Keratinocyte (primary cell): ENCODE measurements around the gene NDUFA12.

ENCODE experiments used
- EZH2 ChIP-seq: IDR thresholded peaks from one replicate; pipeline ENCODE4 v1.6.1; 2012; ENCODE audit warnings: inconsistent platforms, mild to moderate bottlenecking, low read length, moderate library complexity
- TF ChIP-seq, protein P1 (sequence below), 3 experiments: IDR thresholded peaks in 1 of 3; conservative IDR thresholded peaks in 1 of 3; optimal IDR thresholded peaks in 1 of 3; 2 replicates in 2 of 3; 3 replicates in 1 of 3; pipeline versions ENCODE3 to v1.5.1; 2011; ENCODE audit warnings: low read length in 3 of 3, mild to moderate bottlenecking in 3 of 3, moderate library complexity in 2 of 3, control low read depth in 1 of 3, inconsistent platforms in 1 of 3; ENCODE audit not compliant: insufficient read depth in 2 of 3; ENCODE audit errors: extremely low read depth in 1 of 3

DNA sequence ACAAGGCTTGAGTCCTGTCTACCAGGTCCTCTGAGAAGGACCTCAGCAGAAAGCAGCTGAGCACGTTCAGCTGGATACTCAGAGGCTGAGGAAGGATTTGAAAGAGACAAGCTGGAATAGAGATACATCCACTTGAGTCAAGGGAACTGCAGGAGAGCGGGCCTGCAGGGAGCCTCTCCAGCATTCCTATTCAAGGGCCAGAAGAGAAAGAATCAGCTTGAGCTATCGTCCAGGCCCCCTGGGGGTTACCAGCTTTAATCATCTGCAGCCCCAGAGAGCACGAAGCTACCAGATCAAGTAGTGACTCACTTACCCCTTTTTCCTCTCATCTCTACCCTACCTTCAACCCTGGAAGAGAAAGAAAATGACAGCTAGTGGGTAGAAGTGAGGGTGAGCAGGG, 80.9 kb downstream of the NDUFA12 start:
- TF ChIP-seq, protein P1, sequence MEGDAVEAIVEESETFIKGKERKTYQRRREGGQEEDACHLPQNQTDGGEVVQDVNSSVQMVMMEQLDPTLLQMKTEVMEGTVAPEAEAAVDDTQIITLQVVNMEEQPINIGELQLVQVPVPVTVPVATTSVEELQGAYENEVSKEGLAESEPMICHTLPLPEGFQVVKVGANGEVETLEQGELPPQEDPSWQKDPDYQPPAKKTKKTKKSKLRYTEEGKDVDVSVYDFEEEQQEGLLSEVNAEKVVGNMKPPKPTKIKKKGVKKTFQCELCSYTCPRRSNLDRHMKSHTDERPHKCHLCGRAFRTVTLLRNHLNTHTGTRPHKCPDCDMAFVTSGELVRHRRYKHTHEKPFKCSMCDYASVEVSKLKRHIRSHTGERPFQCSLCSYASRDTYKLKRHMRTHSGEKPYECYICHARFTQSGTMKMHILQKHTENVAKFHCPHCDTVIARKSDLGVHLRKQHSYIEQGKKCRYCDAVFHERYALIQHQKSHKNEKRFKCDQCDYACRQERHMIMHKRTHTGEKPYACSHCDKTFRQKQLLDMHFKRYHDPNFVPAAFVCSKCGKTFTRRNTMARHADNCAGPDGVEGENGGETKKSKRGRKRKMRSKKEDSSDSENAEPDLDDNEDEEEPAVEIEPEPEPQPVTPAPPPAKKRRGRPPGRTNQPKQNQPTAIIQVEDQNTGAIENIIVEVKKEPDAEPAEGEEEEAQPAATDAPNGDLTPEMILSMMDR (optimal IDR thresholded peaks at IDR 0.05 in 1 of 3, IDR thresholded peaks at IDR 0.05 in 1 of 3, conservative IDR thresholded peaks at IDR 0.05 in 1 of 3; ENCODE audit: extremely low read depth in 1 of 3, insufficient read depth in 2 of 3, low read length in 3 of 3) = no peak
- no peak for TF ChIP-seq EZH2
